Effector memory CD8-positive, alpha-beta T cell (primary cell): ENCODE data around the gene MALL.
"Not testable (repeated sequence)": the region's sequence is repeated elsewhere in the genome, so short reads cannot be mapped to it uniquely, and the experiment has no call there.

ENCODE experiments used
- ATAC-seq: fragments of 150-1000 bp; cut with Tn5 transposase; replicated peaks from 2 replicates; pipeline ENCODE4 v1.10.0; 2021; ENCODE audit warnings: mild to moderate bottlenecking, moderate library complexity
- DNase-seq, 3 experiments: peaks; one replicate each; pipeline ENCODE4 v3.0.0; 2021
- H3K27ac Mint-ChIP-seq, 2 donors: one replicate each; pipeline ENCODE4 v1.8.0; 2022; ENCODE audit warnings: mild to moderate bottlenecking in 2 of 2, mixed read lengths in 2 of 2, moderate library complexity in 2 of 2
- H3K27me3 Mint-ChIP-seq, 2 donors: one replicate each; pipeline ENCODE4 v1.8.0; 2022; ENCODE audit warnings: mixed read lengths in 2 of 2
- H3K36me3 Mint-ChIP-seq: one replicate; pipeline ENCODE4 v1.8.0; 2022; ENCODE audit warnings: mild to moderate bottlenecking, moderate library complexity, mixed read lengths; ENCODE audit not compliant: insufficient read depth
- H3K4me1 Mint-ChIP-seq, 2 donors: one replicate each; pipeline ENCODE4 v1.8.0; 2022; ENCODE audit warnings: low read depth in 2 of 2, mixed read lengths in 2 of 2
- H3K4me3 Mint-ChIP-seq, 2 donors: one replicate each; pipeline ENCODE4 v1.8.0; 2022; ENCODE audit warnings: mild to moderate bottlenecking in 2 of 2, mixed read lengths in 2 of 2, moderate library complexity in 2 of 2
- H3K9me3 Mint-ChIP-seq, 2 donors: one replicate each; pipeline ENCODE4 v1.8.0; 2022; ENCODE audit warnings: mixed read lengths in 2 of 2

The MALL gene

GRCh38 chr2:110037336-110037735, 78.3 kb downstream of the MALL start:
- not testable (repeated sequence) for DNase-seq, H3K27me3 Mint-ChIP-seq, H3K4me3 Mint-ChIP-seq, H3K4me1 Mint-ChIP-seq, H3K36me3 Mint-ChIP-seq, H3K9me3 Mint-ChIP-seq, ATAC-seq, H3K27ac Mint-ChIP-seq

- not testable (repeated sequence) for ATAC-seq, H3K27ac Mint-ChIP-seq, H3K4me1 Mint-ChIP-seq, H3K36me3 Mint-ChIP-seq, H3K4me3 Mint-ChIP-seq, H3K9me3 Mint-ChIP-seq, H3K27me3 Mint-ChIP-seq, DNase-seq
These were observed 80.2 kb downstream of the MALL start for GRCh38 chr2:110035384-110035783.

GRCh38 chr2:110034935-110035334, 80.7 kb downstream of the MALL start:
- H3K9me3 Mint-ChIP-seq, ATAC-seq, H3K27me3 Mint-ChIP-seq, H3K4me1 Mint-ChIP-seq, DNase-seq, H3K36me3 Mint-ChIP-seq, H3K27ac Mint-ChIP-seq, H3K4me3 Mint-ChIP-seq: not testable (repeated sequence)
